ENCODE results near the gene DVL1.

Gene DVL1

GRCh38 chr1:1352786-1353388, 3.7 kb upstream of the DVL1 start:
- TF ChIP-seq, protein P1, sequence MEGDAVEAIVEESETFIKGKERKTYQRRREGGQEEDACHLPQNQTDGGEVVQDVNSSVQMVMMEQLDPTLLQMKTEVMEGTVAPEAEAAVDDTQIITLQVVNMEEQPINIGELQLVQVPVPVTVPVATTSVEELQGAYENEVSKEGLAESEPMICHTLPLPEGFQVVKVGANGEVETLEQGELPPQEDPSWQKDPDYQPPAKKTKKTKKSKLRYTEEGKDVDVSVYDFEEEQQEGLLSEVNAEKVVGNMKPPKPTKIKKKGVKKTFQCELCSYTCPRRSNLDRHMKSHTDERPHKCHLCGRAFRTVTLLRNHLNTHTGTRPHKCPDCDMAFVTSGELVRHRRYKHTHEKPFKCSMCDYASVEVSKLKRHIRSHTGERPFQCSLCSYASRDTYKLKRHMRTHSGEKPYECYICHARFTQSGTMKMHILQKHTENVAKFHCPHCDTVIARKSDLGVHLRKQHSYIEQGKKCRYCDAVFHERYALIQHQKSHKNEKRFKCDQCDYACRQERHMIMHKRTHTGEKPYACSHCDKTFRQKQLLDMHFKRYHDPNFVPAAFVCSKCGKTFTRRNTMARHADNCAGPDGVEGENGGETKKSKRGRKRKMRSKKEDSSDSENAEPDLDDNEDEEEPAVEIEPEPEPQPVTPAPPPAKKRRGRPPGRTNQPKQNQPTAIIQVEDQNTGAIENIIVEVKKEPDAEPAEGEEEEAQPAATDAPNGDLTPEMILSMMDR (IDR thresholded peaks at IDR 0.05), result no peak

GRCh38 chr1:1351511-1352427, 2.6 kb upstream of the DVL1 start:
- TF ChIP-seq, protein P1 (IDR thresholded peaks at IDR 0.05), result no peak

DNA sequence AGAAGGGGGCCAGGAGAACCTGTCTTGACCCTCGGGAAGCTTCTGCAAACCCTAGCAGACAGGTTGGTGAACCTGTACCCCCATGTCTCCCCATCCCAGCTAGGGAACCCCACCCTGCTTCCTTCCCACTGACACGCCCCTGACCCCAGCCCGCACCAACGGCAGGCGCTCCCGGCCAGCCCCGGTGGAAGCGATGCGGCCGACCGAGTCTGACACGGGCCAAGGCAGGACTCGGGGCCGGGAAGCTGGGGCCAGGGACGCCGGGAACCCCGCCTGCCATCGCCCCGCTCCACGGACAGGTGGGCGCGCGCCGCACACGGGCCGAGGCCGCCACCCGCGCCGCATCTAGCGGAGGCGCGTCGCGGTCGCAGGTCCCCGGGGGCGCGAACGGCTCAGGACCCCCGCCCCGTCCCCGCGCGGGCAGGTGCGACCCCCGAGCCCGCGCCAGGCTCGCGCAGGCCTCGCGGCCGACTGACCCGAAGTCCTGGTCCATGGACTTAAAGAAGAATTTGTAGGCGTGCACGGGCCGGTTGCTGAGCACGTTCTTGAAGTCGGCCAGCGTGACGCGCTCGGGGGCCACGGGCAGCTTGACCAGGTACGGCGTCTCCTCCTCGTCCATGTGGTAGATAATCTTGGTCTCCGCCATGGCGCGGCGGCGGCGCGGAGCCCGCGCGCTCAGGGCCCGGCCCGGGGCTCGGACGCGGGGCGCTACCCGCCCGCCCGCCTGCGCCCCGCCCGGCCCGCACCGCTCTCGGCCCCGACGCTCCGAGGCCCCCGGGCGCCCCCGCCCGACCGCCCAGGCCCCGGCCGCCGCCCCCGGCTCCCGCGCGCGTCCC, 580 bp downstream of the DVL1 start:
- TF ChIP-seq, protein P1 (IDR thresholded peaks at IDR 0.05), result no peak

DNA sequence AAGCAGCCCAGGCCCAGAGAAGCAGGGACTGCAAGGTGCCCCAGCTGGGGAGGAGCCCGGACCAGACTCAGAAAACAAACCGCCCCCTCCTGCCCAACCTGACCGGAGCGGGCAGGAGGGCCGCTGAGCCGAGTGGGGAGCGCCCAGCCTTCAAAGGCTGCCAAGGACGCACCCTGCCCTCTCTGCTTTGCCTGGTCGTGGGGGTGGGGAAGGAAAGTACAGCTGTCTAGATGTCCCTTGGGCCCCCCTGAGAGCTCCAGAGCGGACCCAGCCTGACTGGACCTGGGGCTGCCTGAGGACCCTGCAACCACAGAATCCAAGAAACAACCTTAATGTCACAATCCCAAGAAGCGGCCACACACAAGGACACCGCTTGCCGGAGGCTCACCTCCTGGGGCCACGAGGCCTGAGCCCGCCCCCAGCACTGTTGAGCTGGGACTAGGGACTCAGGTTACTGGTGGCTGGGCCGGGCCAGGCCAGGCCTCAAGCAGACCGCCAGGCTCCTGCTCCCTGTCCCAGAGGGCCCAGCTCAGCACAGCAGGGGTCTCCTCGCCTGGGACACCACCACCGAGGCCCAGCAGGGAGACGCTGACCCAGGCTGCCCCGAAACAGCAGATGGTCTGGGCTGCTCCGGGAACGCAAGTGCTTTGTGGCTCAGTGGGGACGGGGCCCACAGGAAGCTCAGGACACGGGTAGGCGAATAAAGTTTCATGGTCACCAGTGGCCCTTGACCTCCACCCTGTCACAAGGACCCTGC, 1.4 kb downstream of the DVL1 start:
- TF ChIP-seq, protein P1 (IDR thresholded peaks at IDR 0.05), result no peak

- TF ChIP-seq, protein P1 (IDR thresholded peaks at IDR 0.05), result no peak
Observed at GRCh38 chr1:1347026-1347595, 2.1 kb downstream of the DVL1 start.

DNA sequence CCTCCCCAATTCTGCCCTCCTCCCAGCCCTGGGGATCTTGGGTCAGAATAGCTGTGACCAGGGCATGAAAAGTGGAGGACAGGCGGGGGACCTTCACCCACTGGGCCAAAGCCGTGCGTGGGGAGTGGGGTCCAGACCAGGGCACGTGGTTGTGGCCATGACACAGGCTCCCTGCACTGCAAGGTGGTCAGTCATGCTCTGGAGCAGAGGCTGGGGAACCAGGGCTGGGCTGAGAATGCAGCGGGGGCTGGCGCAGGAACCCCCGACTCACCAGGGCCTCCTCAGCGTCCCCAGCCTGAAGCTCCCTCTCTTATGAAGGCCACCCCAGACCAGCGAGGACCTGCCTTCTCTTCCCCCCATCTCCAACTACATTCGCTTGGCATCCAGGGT, 2.7 kb downstream of the DVL1 start:
- TF ChIP-seq, protein P1 (IDR thresholded peaks at IDR 0.05), result no peak

All from LNCAP (cell line).